ENCODE measurements around the gene SPSB4.
"Not testable (repeated sequence)": the region's sequence is repeated elsewhere in the genome, so short reads cannot be mapped to it uniquely, and the experiment has no call there.

SPSB4 gene

DNA sequence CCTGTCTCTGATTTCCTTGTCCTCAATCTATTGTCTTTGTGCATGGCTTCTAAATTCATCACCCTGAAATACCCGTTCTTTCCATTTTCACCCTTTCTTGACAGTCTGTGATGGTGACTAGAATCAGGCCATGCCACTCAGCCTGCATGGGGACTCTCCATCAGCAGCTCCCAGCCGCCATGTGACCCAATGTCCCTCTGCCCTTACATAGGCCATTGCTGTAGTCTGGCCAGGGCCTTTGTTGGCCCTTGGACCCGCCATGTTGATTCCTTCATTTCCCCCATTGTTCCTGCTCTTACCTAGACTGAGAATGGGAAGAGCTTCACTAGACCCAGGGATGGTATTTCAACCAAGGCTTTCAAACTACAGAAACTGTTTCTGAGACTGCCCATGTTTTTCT lies 45.8 kb downstream of the SPSB4 start:
- no peak for DNase-seq

DNA sequence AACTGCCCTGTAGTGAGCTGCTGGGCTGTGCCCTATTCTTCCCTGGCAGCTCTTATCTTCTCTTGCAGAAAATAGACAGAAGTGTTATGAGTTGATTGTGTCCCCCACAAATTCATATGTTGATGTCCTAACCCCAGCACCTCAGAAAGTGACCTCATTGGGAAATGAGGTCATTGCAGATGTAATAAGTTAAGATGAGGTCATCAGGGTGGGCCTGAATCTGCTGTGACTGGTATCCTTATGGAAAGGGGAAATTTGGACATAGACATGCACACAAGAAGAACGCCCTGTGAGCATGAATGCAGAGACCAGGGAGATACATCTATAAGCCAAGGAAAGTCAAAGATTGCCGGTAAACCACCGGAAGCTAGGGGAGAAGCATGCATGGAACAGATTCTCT lies 49.0 kb downstream of the SPSB4 start:
- DNase-seq, result no peak

DNA sequence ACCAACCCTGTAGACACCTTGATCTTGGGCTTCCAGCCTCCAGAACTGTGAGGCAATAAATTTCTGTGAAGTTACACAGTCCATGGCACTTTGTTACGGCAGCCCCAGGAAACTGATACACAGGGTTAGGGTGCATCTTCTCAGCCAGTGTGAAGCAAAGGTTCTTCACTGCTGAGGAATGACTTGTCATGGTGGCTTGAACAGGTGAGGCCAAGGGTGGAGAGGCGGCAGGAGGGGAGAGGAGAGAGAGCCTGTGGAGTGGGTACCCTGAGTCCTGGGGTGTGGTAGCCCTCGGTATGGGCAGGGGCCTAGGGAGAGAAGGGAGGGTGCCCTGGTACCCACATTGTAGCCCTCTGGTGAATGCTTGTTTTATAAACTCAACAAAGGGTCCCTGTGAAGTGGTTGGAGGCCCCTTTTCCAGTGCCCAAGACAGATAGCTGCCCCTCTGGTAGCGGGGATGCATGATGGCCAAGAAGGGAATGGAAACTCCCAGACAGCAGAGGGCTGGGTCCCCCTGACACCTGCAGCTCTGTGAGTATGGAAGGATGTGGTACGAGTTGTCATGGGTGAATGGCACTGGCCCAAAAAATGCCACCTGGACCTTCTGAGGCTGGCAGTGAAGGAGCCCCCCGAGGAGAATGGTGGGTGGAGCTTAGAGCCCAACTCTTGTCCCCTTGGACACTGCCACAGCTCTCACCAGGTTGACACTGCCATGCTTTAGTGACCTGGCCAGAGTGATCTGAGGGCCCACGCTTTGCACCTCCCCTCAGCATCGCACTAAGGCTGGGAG lies 49.6 kb downstream of the SPSB4 start:
- peak; percentile 14 for DNase-seq

DNA sequence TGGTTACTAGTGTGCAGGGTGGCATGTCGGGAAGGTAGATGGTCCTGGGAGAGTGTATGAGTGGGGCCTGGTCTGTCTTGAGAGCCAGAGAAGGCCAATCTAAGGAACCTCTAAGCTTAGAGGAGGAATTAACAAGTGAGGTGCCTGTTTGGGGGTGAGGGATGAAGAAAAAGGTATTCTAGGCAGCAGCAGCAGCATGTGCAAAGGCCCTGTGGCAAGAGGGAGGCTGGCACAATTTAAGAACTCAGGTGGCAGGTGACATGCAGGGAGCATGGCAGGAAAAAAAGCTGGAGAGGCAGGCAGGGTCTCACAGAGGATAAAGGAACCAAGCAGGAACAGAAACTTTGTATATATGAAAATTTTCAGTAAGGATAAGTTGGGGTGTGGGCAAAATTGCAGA lies 51.2 kb downstream of the SPSB4 start:
- DNase-seq, result peak; percentile 8

DNA sequence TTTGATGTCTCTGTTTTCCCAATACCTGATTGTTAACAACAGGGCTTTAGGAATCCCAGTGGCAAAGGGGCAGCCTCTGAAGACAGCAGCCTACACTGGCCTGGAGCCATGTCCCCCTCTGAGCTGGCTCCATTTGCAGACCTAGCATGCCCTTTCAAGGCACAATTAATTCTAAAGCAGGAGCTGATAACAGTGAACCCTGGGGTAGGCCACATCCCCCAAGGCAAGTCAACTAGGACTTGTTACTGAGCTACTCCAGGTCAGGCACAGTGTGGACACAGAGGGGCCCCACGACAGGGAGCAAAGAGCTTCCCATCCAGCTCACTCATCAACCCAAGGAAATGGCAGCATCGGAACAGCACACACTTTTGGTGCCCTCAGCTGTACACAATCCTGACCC lies 51.9 kb downstream of the SPSB4 start:
- peak; percentile 11 for DNase-seq

DNA sequence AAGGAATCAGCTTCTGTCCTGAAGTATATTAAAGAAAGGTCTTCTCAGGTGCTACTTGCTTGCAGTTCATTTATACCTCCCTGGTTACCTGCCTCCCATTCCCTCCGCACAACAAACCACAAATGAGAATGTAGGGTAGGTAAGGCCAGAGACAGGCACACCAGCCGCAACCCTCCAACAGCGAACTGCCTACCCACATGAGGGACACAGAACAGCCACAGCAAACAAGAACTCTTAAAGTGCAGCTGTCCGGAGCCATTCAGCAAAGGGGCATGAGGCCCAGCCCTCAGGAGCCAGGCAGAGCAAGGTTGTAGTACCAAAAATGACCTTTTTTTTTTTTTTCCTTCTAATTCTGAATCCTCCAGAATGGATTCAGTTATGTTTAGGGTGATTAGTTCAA lies 52.4 kb downstream of the SPSB4 start:
- DNase-seq, result peak; percentile 26

DNA sequence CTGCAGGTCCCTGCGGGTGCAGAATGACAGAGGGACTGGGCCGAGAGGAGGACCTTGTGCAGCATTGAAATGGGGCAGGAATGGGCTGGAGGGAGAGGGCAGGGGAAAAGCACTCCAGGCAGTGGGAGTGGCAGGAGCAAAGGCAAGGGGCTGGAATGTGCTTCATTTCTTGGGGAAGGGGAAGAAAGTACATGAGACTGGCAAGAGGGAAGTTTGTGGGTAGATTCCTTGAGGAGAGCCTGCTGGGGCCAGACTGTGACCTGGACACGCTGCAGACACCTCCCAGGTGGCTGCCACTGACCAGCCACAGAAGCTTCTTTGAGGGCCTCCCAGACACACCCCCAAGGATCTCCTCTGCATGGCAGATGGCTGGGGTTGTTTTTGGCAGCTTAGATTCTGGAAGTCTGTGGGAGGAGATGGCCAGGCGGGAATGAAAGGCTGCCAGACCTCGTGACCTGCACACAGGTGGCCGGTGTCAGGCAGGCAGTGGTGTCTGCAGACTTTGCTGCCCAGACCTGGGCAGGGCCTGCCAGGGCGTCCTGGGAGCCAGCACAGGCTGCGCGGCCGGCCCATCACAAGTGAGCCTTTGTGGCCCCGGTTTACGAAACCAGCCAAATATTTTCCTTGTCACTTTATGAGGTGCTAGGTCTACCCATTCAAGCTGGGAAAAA lies 53.1 kb downstream of the SPSB4 start:
- peak; percentile 85 for DNase-seq

DNA sequence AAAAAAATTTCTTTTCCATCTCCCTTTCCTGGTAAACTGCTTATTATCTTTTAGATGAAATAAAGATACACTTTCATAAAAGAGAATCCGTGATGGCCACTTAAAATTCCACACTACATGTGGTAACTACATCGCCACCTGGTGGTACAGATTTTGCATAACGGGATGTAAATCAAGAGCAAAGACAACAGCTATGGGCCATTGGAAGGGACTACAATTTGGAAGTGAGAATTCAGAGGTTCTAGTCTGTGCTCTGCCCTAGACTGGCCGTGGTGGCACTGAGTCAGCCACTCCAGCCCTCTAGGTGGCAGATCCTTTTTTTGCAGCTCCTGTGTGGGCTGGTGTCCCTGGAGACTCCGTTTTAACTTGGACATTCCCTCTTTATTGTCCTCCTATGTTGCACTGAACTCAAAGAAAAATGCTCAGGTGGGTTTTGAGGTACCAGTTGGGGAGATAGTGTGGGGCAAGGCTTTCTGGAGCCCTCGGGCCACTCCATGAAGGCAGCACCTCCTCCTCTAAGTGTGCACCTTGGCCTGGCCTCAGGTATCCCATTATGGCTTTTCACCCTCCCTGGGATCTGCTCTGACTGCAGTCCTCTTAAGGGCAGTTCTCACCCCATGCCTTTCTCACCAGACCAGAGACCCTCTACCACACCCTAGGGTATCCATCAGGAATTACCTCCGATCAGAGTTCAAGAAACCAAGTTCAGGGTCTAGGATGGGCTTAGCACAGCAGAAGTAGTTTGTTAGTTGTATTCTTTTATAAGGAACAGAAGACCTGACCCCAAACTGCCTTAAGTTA lies 54.9 kb downstream of the SPSB4 start:
- peak; percentile 60 for DNase-seq

DNA sequence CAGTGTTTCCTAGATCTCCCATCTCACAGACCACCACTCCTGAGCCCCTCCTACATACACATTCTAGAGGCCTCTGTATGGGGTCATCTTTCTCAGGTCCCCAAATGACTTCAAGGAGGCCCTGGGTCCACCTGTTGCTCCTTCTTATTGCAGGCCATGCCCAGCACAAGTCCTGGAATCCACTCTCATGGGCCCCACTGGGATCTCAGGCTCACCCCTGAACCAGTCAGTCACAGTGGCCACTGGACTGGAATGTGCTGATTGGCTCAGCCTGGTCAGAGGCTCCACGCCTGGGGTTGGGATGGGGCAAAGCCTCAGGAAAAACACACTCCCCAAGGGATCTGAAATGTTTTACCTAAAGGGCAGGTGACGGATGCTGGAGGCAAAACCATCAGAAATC lies 55.7 kb downstream of the SPSB4 start:
- DNase-seq, result peak; percentile 23

DNA sequence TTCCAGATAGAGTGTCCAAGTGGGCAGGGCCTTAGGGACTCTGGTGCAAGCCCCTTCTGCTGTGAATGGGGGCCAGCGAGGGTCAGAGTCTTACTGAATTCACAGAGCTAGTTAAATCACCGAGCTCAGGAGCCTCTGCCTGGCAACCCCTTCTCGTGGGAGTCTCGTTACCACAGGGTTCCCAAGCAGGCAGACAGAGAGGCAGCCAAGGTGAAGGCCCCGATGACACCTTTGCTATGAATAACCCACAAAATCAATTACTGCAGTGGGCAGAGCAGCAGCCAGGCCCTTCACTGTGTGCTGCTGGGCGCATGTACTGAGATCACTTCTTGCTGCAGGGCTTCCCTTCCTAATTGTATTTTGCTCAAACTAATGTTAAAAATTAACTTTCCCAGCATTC lies 56.9 kb downstream of the SPSB4 start:
- DNase-seq, result peak; percentile 15

DNA sequence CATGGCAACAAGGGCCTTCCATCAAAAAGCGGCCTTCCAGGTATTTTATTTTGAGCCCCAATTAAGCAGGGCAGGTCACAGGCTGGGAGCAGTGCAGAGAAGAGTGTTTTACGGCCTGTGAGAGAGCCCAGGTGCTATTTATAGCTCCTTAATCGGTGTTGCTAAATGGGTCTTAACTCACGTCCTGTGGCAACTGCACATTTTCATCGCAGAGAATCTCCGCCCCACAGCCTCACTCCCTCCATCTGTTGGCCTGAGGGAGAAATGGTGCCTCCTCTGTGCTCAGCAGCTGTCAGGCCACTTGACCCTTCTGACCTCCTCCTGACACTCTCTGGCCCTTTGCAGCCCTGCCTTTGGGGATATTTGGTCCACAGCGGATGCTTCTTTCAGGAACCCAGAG lies 58.6 kb downstream of the SPSB4 start:
- DNase-seq, result peak; percentile 28

DNA sequence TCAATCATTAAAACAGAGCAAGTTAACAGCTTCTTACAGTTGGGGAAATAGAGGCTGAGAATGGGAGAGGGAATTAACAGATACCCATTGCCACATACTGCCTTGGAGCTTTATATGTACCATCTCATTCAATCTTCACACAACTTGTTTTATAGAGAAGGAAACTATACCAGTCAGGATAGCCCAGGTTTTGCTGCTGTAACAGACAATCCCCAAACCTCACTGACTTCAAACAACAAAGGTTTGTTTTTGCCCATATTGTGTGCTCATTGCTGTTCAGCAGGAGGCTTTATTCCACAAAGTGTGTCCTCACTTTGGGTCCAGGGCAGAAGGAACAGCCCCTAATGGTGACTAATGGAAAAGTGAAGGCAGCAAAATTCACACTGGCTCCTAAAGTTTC lies 59.2 kb downstream of the SPSB4 start:
- no peak for DNase-seq

DNA sequence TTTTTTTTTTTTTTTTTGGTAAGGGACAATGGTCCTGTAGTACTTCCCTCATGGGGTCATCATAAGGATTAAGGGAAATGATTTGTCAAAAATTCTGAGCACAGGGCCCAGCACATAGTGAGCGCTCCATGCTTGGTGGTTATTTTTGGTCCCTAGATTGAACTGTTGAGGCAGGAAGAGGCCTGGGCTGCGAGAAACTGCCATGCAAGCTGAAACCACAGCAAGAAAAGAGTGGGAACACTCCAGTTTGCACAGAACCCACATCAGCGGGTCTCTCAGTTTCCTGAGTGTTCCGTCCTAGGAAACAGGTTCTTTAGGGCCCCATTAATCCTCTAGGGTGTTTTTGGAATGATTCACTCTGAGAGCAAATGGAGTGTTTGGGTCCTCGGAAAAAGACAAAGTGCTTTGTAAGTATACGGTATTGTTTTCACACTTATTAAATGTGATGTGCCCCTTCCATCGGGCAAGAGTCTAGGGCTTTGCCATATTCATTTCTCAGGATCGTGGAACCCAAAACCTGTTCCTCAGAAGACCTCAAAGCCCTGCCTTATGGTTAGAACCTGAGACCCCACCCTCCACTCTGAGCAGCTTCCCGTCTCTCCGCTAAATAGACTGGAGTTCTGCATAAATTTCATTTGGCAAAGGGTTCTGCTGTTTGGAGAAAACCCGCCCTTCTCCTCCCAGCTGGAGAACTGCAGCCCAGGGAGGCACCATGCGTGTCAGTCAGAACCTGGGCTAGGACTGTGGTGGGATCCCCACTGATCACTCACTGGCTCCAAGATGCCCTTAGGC lies 60.4 kb downstream of the SPSB4 start:
- peak; percentile 22 for DNase-seq

DNA sequence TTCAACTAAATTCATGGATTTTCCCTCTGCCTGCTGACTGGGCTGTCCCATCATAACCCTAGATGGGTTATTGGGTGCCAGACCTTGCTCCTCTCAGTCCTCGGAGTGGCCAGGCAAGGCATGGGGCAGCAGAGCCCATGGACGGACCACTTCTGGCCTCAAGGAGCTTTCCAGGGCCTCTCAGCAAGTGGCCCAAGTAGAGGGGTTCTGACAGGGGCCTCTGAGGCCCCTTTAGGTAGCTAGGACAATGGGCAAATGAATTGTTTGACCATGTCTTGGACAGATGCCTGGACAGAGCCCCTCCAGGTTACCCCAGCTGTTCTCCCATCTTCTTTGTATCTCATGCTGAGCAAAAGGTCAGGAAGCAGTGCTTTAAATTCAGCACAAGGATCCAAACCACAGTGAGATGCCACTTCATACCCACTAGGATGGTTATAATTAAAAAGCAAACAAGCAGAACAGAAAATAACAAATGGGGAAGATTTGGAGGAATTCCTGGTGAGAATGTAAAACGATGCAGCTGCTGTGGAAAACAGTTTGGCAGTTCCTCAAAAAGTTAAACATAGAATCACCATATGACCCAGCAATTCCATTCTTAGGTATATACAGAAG lies 61.6 kb downstream of the SPSB4 start:
- peak; percentile 22 for DNase-seq

DNA sequence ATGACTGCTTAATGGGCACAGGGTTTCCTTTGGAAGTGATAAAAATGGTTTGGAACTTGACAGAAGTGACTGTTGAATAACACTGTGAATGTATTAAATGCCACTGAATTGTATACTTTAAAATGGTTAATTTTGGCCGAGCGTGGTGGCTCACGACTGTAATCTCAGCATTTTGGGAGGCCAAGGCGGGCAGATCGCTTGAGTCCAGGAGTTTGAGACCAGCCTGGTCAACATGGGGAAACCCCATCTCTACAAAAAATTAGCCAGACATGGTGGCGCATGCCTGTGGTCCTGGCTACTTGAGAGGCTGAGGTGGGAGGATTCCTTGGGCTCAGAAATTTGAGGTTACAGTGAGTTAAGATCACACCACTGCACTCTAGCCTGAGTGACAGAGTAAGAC lies 62.5 kb downstream of the SPSB4 start:
- DNase-seq, result not testable (repeated sequence)

DNA sequence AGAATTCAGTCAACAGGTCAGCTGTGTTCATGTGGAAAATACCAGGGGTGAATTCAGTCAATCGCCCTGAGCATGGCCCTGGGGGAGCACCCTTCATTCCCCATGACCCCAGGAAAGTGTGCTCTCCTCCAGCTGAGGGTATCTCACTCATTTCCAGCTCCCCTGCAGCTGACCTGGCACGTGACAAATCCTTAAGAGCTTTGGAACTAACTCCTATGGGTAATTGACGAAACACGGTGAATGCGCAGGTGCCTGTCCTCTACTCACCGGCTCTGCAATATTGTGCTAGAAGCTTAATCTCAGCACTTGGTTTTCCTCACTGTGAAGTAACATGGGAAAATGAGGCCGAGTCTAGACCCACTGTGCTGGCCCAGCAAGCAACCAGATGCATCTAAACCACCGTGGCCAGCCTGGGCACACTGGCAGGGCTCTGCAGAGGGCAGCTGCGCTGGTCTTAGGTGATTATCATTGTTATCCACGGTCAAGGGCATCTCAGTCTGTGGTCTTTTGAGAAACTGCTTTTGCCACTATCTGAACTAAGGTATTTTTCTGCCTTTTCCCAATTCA lies 63.1 kb downstream of the SPSB4 start:
- DNase-seq, result peak; percentile 10

DNA sequence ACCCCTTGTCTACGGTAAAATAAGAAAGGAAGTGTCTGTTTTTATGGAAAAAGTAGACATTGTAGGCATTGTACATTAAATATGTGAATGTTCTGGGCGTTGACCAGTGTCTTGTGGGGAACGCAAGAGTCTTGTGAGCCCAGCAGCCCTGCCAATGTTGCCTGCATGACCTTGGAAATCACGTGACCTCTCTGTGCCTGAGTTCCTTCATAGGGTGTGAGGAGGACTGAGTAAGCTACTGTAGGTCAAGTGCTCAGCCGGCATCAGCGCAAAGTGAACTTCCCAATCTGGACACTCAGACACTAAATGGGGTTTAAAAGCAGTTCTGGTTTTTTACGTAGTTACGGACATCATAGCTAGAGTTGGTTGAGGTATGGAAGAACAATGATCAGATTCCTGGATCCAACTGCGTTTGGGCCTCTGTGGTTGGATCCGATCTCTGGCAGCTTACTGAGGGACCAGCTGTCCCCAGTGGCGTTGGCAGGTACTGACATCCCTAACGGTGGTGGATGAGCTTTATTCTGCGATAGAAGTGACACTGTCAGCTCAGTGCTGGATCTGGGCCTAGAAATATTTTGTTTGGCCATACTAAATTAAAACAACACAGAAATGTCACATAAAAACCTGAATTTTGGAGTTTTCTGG lies 63.8 kb downstream of the SPSB4 start:
- no peak for DNase-seq

DNA sequence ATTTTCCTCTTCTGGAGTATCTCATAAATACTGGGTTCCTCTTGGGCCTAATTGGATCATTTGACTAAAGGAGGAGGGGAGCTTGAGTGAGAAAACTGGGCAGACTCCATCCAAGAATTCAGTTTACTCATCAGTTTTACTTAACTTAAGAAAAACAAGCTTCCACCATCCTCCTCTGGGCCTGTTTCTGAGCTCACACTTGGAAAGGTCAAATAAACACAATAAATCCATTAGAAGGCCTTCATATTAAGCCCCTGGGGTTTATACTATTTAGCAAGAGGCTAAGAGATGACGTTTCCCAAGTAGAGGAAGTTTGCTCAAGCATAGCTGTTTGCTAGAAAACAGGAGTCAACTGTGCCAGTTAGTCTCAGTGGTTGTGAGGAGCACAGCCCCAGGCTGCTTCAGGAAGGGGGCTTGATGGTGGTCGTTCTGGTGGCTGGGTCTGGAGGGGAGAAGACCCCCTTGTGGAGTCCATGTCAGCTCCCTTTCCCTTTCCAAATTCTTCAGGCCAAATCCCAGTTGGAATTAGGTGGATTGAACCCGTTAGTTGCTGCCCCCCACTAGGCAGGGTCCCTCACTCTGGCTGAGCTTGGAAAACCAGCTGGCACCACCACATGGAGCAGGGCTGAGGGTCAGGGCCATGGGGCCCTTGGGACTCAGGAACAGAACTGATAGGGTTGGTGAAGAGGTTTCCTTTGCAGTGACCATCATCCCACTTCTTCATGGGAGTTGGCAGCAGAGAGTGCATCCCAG lies 64.8 kb downstream of the SPSB4 start:
- DNase-seq, result no peak

DNA sequence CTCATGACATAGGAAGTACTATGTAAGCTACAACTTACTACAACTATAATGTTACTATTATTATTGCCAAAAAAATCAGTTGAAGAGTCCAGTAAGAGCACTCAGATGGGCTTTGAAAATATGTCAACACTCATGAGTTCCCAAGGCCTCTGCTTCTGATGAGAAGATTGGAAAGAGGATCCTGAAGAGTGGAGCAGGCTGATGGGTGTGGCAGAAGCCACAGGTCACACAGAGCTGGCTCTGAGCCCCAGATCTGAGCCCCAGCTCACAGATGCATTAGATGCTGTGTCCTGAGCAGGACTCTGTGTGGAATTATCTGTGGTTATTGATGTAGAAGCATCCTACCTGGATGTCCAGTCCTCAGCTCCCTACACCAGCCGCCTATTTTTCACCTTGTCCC lies 65.6 kb downstream of the SPSB4 start:
- no peak for DNase-seq

DNA sequence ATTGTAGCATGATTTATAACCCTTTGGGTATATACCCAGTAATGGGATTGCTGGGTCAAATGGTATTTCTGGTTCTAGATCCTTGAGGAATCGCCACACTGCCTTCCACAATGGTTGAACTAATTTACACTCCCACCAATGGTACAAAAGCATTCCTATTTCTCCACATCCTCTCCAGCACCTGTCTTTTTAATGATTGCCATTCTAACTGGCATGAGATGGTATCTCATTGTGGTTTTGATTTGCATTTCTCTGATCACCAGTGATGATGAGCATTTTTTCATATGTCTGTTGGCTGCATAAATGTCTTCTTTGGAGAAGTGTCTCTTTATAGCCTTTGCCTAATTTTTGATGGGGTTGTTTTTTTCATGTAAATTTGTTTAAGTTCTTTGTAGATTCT lies 66.8 kb downstream of the SPSB4 start:
- not testable (repeated sequence) for DNase-seq
